Esophagus muscularis mucosa (tissue), 4 donors: ENCODE data around the gene ZNF341. TPM values are rescaled to one million over a fixed set of nuclear protein-coding genes. Genes with fewer than 3 reads are reported as not detected.

Experiments
- DNase-seq: peaks from one replicate; pipeline ENCODE4 v3.0.0-alpha.2; 2017; ENCODE audit errors: extremely low spot score
- H3K27ac ChIP-seq, 4 donors: fragments of 200-600 bp; sonication (generic); replicated peaks in 1 of 4; 1 replicate in 3 of 4; 2 replicates in 1 of 4; pipeline ENCODE4 v1.5.1; 2016 to 2019; ENCODE audit warnings: mild to moderate bottlenecking in 1 of 4
- H3K27me3 ChIP-seq, 4 donors: fragments of 200-600 bp; sonication (generic); one replicate each; pipeline versions ENCODE4 v1.5.1 to v1.6.0; 2016 to 2019
- H3K36me3 ChIP-seq, 4 donors: fragments of 200-600 bp; sonication (generic); one replicate each; pipeline ENCODE4 v1.5.1; 2016 to 2019
- H3K4me1 ChIP-seq, 4 donors: fragments of 200-600 bp; sonication (generic); one replicate each; pipeline ENCODE4 v1.5.1; 2016 to 2019
- H3K4me3 ChIP-seq, 4 donors: fragments of 200-600 bp; sonication (generic); 1 replicate in 2 of 4; 2 replicates in 2 of 4; pipeline ENCODE4 v1.5.1; 2016 to 2019; ENCODE audit warnings: mild to moderate bottlenecking in 4 of 4, moderate library complexity in 1 of 4
- H3K9me3 ChIP-seq, 4 donors: fragments of 200-600 bp; sonication (generic); 1 replicate in 3 of 4; 2 replicates in 1 of 4; pipeline ENCODE4 v1.5.1; 2016 to 2019
- EP300 ChIP-seq: sonication (generic); formaldehyde crosslinking; IDR thresholded peaks from one replicate; pipeline ENCODE4 v1.6.1; 2017; ENCODE audit warnings: antibody characterized with exemption
- POLR2A ChIP-seq: fragments of 450-650 bp; IDR thresholded peaks from one replicate; pipeline ENCODE4 v1.6.1; 2017; ENCODE audit warnings: antibody characterized with exemption, moderate library complexity, mild to moderate bottlenecking, low read depth
- POLR2AphosphoS5 ChIP-seq, 2 donors: sonication (generic); formaldehyde crosslinking; IDR thresholded peaks; one replicate each; pipeline ENCODE4 v1.6.1; 2017; ENCODE audit warnings: antibody characterized with exemption in 2 of 2
- WGBS: methylation state at CpG from one replicate; pipeline ENCODE4 v1.1.5; 2018; 5-methylcytosine and 5-hydroxymethylcytosine counted together
- intact Hi-C: fragments of 100-400 bp; cut with DNase I; formaldehyde crosslinking; loops from one replicate; pipeline ENCODE4 v1.15.1; 2023
- total RNA-seq, 4 donors: library from RNA; depleted of rRNA; stranded (reverse); fragments of >200 nt; gene quantifications; one replicate each; pipeline versions ENCODE4 v1.1.0 to v1.2.1, GENCODE V29; 2016
- TF ChIP-seq, protein P1 (sequence below), 3 experiments: fragments of 200-600 bp in 2 of 3; fragments of 450-650 bp in 1 of 3; sonication (generic) in 2 of 3; IDR thresholded peaks; one replicate each; pipeline ENCODE4 v1.5.1; 2017 to 2019; ENCODE audit warnings: antibody characterized with exemption in 3 of 3, mild to moderate bottlenecking in 2 of 3, moderate library complexity in 1 of 3

The ZNF341 gene
- total RNA-seq, 4 donors from 2014 or later, result 1.7 to 4.2 (median 3.4) TPM

DNA sequence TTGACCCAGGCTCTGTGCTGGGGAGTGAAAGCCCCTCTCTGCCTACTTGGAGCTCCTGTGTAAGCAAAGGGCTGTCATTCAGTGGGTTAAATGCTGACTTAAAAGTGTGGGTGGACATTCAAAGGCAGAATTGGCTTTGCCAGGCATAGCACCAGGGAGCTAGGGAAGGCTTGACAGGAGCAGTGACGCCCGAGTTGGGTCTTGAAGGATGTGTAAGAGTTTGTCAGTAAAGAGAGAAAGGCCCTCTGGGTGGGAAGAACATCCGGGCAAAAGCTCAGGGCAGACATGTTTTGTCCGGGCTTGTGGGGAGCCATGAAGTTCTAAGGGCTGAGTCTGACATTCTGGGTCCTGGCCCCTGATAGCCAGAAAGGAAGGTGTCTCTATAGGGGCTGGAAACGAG lies 51.5 kb downstream of the ZNF341 start:
- 88% methylated on average over 5 of the region's 5 CpGs for WGBS
- Histone ChIP-seq H3K4me3 (no peak overlapping the region), H3K27me3 (no peaks in the 10 kb centered on the region), H3K4me1 (peaks cover 0 to 2% (median 0%) of the 10 kb centered on the region in 4 donors), H3K9me3 (no peaks in the 10 kb centered on the region), H3K27ac (no peak overlapping the region), H3K36me3 (peaks cover 0 to 29% (median 16%) of the 10 kb centered on the region in 4 donors)
- no peak for TF ChIP-seq POLR2AphosphoS5 (IDR thresholded peaks at IDR 0.05)
- no peak for TF ChIP-seq POLR2A
- no peak for TF ChIP-seq EP300
- intact Hi-C loops, result no loop called here
- DNase-seq, result no peak

DNA sequence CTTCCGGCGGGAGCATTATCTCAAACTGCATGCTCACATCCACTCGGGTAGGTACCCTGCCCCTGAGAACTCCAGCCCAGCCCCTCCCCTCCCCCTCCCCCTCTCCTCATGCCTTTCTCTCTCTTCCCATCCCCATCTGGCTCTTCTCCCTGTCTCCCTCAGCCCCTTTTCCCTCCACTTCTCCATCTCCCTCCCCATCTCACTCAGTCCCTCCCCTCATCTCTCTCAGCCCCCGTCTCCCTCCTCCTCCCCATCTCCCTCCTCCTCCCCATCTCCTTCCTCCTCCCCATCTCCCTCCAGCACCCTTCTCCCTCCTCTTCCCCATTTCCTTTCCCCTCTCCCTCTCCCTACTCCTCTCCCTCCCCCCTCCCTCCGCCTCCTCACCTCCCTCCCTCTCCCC lies 52.0 kb downstream of the ZNF341 start:
- no peaks in the 10 kb centered on the region for H3K9me3 ChIP-seq
- H3K4me3 ChIP-seq, result no peak overlapping the region
- TF ChIP-seq POLR2A (no peak), EP300 (no peak), POLR2AphosphoS5 (IDR thresholded peaks at IDR 0.05) (no peak)
- TF ChIP-seq, protein P1, sequence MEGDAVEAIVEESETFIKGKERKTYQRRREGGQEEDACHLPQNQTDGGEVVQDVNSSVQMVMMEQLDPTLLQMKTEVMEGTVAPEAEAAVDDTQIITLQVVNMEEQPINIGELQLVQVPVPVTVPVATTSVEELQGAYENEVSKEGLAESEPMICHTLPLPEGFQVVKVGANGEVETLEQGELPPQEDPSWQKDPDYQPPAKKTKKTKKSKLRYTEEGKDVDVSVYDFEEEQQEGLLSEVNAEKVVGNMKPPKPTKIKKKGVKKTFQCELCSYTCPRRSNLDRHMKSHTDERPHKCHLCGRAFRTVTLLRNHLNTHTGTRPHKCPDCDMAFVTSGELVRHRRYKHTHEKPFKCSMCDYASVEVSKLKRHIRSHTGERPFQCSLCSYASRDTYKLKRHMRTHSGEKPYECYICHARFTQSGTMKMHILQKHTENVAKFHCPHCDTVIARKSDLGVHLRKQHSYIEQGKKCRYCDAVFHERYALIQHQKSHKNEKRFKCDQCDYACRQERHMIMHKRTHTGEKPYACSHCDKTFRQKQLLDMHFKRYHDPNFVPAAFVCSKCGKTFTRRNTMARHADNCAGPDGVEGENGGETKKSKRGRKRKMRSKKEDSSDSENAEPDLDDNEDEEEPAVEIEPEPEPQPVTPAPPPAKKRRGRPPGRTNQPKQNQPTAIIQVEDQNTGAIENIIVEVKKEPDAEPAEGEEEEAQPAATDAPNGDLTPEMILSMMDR (IDR thresholded peaks at IDR 0.05), result no peak
- intact Hi-C loops, result no loop called here
- no peak overlapping the region for H3K27ac ChIP-seq
- peaks cover 0 to 34% (median 16%) of the 10 kb centered on the region in 4 donors for H3K36me3 ChIP-seq
- no peaks in the 10 kb centered on the region for H3K27me3 ChIP-seq
- peaks cover 0 to 8% (median 3%) of the 10 kb centered on the region in 4 donors for H3K4me1 ChIP-seq
- WGBS, result 81% methylated on average over 5 of the region's 5 CpGs
- DNase-seq, result no peak

DNA sequence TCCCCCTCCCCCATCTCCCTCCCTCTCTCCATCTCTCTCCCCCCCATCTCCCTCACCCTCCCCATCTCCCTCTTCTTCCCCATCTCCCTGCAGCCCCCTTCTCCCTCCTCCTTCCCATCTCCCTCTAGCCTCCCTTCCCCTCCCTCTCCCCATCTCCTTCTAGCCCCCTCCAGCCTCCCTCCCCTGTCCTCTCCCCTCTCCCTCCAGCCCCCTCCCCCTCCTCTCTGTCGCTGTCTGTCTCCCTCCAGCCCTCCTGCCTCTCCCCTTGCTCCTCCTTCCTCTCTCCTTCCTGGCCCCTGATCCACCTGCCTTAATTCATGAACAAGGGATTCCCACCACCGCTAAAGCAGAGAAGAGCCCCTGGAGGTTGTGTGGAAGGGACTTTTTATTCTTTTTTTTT lies 52.4 kb downstream of the ZNF341 start:
- WGBS, result 84% methylated on average over 2 of the region's 2 CpGs
- no peak for DNase-seq
- no peaks in the 10 kb centered on the region for H3K9me3 ChIP-seq
- no peak overlapping the region for H3K27ac ChIP-seq
- no peak for TF ChIP-seq EP300
- TF ChIP-seq POLR2A, result no peak
- TF ChIP-seq POLR2AphosphoS5 (IDR thresholded peaks at IDR 0.05), result no peak
- TF ChIP-seq, protein P1 (IDR thresholded peaks at IDR 0.05), result no peak
- no peak overlapping the region for H3K4me3 ChIP-seq
- intact Hi-C loops, result no loop called here
- H3K4me1 ChIP-seq, result peaks cover 3 to 12% (median 6%) of the 10 kb centered on the region in 4 donors
- peaks cover 0 to 38% (median 16%) of the 10 kb centered on the region in 4 donors for H3K36me3 ChIP-seq
- H3K27me3 ChIP-seq, result no peaks in the 10 kb centered on the region

DNA sequence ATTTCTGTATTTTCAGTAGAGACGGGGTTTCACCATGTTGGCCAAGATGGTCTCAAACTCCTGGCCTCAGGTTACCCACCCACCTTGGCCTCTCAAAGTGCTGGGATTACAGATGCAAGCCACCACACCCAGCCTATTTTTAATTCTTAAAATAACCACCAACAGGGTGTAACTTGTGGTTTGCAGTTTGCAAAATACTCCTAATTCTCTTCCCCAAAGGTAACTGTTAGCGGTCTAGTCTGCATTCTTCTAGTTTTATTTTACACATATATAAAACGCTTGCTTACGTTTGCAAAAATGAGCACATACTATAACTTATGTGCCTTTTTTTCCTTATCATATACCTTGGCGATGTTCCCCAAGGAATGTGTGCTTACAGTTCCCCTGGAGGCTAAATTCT lies 53.7 kb downstream of the ZNF341 start:
- WGBS, result 96% methylated on average over 5 of the region's 5 CpGs
- TF ChIP-seq EP300 (no peak), POLR2AphosphoS5 (IDR thresholded peaks at IDR 0.05) (no peak), POLR2A (no peak)
- TF ChIP-seq, protein P1 (IDR thresholded peaks at IDR 0.05), result no peak
- no peak overlapping the region for H3K4me3 ChIP-seq
- intact Hi-C loops, result no loop called here
- peaks cover 0 to 37% (median 16%) of the 10 kb centered on the region in 4 donors for H3K36me3 ChIP-seq
- no peaks in the 10 kb centered on the region for H3K9me3 ChIP-seq
- no peak overlapping the region for H3K27ac ChIP-seq
- no peaks in the 10 kb centered on the region for H3K27me3 ChIP-seq
- no peak for DNase-seq
- H3K4me1 ChIP-seq, result peaks cover 14 to 25% (median 17%) of the 10 kb centered on the region in 4 donors

DNA sequence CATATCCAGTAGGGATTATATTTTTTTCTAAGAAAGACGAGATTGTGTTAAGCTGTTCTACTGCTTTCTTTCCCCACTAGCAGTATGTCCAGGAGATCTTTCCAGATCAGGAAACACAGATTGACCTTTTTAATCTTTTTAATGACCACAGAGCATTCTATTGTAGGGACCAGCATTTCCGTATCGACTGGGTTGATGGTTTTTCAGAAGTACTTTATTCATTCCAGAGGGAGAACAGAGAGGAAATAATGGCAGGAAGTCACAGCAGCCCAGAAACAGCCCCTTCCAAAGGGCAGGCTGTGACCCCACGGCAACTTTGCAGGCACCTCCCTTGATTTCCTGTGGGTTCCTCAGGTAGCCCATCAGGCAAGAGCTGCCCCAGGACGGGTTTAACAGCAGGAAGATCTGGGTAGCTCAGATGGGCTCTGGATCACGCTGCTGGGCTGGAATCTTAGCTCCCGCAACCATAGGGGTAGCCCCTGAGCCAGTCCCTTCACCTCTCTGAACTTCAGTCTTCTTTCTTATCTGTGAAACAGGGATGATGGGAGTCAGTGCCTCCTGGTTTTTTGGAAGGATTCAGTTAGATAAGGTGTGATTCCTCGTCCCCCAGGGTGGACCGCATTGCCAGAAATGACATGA lies 55.6 kb downstream of the ZNF341 start:
- no peak for DNase-seq
- H3K27ac ChIP-seq, result no peak overlapping the region
- no peak overlapping the region for H3K4me3 ChIP-seq
- H3K9me3 ChIP-seq, result no peaks in the 10 kb centered on the region
- H3K36me3 ChIP-seq, result peaks cover 5 to 34% (median 10%) of the 10 kb centered on the region in 4 donors
- H3K4me1 ChIP-seq, result peaks cover 14 to 26% (median 17%) of the 10 kb centered on the region in 4 donors
- 77% methylated on average over 9 of the region's 9 CpGs for WGBS
- H3K27me3 ChIP-seq, result no peaks in the 10 kb centered on the region
- intact Hi-C loops, result no loop called here
- TF ChIP-seq POLR2AphosphoS5 (IDR thresholded peaks at IDR 0.05) (no peak), POLR2A (no peak)
- TF ChIP-seq, protein P1 (IDR thresholded peaks at IDR 0.05), result no peak
